Measurements from ENCODE around the gene TLNRD1. TPM values are rescaled to one million over a fixed set of nuclear protein-coding genes. Genes with fewer than 3 reads are reported as not detected.

Gene TLNRD1
- total RNA-seq, 4 donors from 2014 or later = 11.8 to 25.5 (median 19.4) TPM

GRCh38 chr15:80996247-80996646, 4.5 kb upstream of the TLNRD1 start:
- no peaks in the 10 kb centered on the region for H3K36me3 ChIP-seq
- no peak overlapping the region for H3K27ac ChIP-seq
- peak in 1 of 6 experiments; percentile 22 for TF ChIP-seq CTCF (IDR thresholded peaks at IDR 0.05)
- no peak for TF ChIP-seq POLR2A (IDR thresholded peaks at IDR 0.05)
- intact Hi-C loops (cut with DNase I) = no loop called here
- H3K27me3 ChIP-seq = no peaks in the 10 kb centered on the region
- no peak for DNase-seq
- no peaks in the 10 kb centered on the region for H3K9me3 ChIP-seq
- no peak overlapping the region for H3K4me3 ChIP-seq (replicated peaks in 1 of 3)
- H3K4me1 ChIP-seq = peaks cover 5 to 6% of the 10 kb centered on the region in 2 donors
- WGBS, 2 donors = 94 to 100% methylated on average over 1 of the region's 1 CpG

- Histone ChIP-seq H3K4me3 (replicated peaks in 1 of 3) (no peak overlapping the region), H3K36me3 (peaks cover 0 to under 1% of the 10 kb centered on the region in 2 donors), H3K27me3 (no peaks in the 10 kb centered on the region), H3K4me1 (peaks cover 5 to 8% of the 10 kb centered on the region in 2 donors), H3K9me3 (no peaks in the 10 kb centered on the region), H3K27ac (no peak overlapping the region)
- intact Hi-C loops (cut with DNase I) = no loop called here
- DNase-seq = no peak
- 97 to 100% methylated on average over 1 of the region's 1 CpG for WGBS, 2 donors
- TF ChIP-seq POLR2A (IDR thresholded peaks at IDR 0.05) (no peak), CTCF (IDR thresholded peaks at IDR 0.05) (no peak)
Measured at GRCh38 chr15:80997692-80998091, 3.0 kb upstream of the TLNRD1 start.

GRCh38 chr15:80998251-80998650, 2.5 kb upstream of the TLNRD1 start:
- intact Hi-C loops (cut with DNase I) = no loop called here
- WGBS, 2 donors = 53 to 59% methylated on average over 1 of the region's 1 CpG
- TF ChIP-seq POLR2A (IDR thresholded peaks at IDR 0.05) = no peak
- no peak for TF ChIP-seq CTCF (IDR thresholded peaks at IDR 0.05)
- no peak overlapping the region for H3K27ac ChIP-seq
- peaks cover 5 to 13% of the 10 kb centered on the region in 2 donors for H3K4me1 ChIP-seq
- no peaks in the 10 kb centered on the region for H3K9me3 ChIP-seq
- peaks cover 0 to 5% of the 10 kb centered on the region in 2 donors for H3K36me3 ChIP-seq
- H3K27me3 ChIP-seq = no peaks in the 10 kb centered on the region
- DNase-seq = no peak
- no peak overlapping the region for H3K4me3 ChIP-seq (replicated peaks in 1 of 3)

GRCh38 chr15:80999623-81000036, 1.1 kb upstream of the TLNRD1 start:
- H3K4me1 ChIP-seq = peaks cover 5 to 16% of the 10 kb centered on the region in 2 donors
- intact Hi-C loops (cut with DNase I) = no loop called here
- DNase-seq = no peak
- H3K4me3 ChIP-seq (replicated peaks in 1 of 3) = no peak overlapping the region
- no peaks in the 10 kb centered on the region for H3K27me3 ChIP-seq
- H3K27ac ChIP-seq = peak overlapping the region in 2 of 3 donors; percentile 92 to 96
- no peaks in the 10 kb centered on the region for H3K9me3 ChIP-seq
- peaks cover 0 to 5% of the 10 kb centered on the region in 2 donors for H3K36me3 ChIP-seq
- 79 to 82% methylated on average over 13 of the region's 13 CpGs for WGBS, 2 donors
- TF ChIP-seq CTCF (IDR thresholded peaks at IDR 0.05) = no peak
- no peak for TF ChIP-seq POLR2A (IDR thresholded peaks at IDR 0.05)

GRCh38 chr15:81000144-81000623, 539 bp upstream of the TLNRD1 start:
- peaks cover 0 to 5% of the 10 kb centered on the region in 2 donors for H3K36me3 ChIP-seq
- intact Hi-C loops (cut with DNase I) = no loop called here
- no peaks in the 10 kb centered on the region for H3K9me3 ChIP-seq
- H3K27me3 ChIP-seq = no peaks in the 10 kb centered on the region
- peak overlapping the region; percentile 64 to 90 (median 87) for H3K4me3 ChIP-seq (replicated peaks in 1 of 3)
- WGBS, 2 donors = 8 to 18% methylated on average over 18 to 21 of the region's 21 CpGs
- TF ChIP-seq CTCF (IDR thresholded peaks at IDR 0.05) (no peak), POLR2A (IDR thresholded peaks at IDR 0.05) (no peak)
- peaks cover 5 to 16% of the 10 kb centered on the region in 2 donors for H3K4me1 ChIP-seq
- DNase-seq = no peak
- peak overlapping the region; percentile 83 to 96 (median 92) for H3K27ac ChIP-seq

Measured in thyroid gland (tissue), 4 donors.